ENCODE measurements around the gene MYH7B.

Gene MYH7B

DNA sequence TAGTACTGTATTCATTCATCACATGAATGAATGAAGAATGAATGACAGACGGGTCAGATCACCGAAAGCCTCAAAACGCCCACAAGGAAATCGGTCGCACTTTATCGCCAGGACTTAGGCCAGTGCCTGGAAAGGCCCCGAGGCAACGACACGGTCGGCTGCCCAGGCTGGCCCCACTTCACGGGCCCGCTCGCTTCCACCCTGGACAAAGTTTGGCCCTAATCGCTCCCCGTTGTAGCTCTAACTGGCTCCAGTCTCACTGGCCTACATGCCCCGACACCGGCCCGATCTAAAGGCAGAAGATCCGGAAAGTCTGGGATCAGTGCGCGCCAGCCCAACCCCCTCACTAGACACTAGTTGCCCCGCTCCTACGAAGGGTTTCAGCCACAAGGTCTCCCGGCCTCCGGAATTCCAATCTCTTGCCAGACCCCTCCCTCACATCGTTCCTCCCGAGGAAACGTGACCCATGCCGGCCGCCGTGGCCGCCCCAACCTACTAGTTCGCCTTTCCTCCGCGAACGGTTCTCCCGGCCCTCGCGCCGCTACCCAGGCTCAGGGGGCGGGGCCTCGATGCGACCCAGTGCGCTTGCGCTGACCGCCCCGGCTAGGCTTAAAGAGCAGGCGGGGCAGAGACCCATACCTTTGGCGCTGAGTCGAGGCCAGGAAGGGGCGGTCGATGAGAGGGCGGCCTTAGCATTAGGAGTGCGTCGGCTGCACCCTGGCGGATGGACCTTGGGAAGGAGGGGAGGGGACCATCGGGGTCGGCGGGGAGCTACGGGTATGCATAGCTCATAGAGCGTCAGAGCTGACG lies at the start of gene MYH7B, which contains the start of gene GSS:
Gene MYH7B, plus strand, starts transcription at position 638 of the 810 bp plus-strand sequence. CDS start 22,138 bp downstream, outside the sequence.
Gene GSS, minus strand, starts transcription at position 576 of the 810 bp plus-strand sequence. CDS start 3,954 bp downstream, outside the sequence.
- DNase-seq, result peak; percentile 92

DNA sequence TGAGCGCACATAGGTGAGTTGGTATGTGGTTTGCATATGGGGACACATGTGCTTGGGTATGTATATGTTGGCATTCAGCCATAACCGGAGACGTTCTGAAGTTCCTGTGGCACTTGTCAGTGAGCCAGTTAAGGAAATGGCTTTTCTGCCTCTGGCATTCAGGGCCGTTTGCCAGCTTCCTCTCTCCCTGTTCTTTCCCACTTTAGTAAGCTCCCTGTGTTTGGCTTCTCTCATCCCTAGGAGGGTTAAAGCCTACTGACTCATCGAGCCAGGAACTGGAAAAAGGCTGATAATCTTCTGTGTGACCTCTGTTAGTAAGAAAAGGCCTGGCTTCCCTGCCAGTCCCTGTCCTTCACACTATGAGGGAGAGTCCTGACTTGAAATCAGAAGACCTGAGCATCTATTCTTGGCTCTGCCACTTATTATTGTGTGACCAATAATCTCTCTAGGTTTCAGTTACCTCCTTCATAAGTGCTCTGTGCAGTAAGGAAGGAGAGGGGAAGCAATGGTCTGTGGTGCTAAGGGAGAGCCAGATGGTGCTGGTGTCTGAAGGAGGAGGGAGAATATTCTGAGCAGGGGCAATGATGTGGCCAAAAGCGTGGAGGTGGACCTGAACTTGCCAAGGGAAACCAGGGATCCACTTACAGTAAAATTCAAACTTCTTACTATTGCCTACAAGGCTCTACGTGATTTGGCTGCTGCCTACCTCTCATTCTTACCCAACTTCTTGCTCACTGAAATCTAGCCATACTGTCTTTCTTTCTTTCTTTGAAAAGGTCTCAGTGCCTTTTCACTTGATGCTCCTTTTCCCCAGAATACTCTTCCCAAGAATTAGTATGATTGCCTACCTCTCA lies 47.8 kb upstream of the MYH7B start:
- DNase-seq, result no peak

DNA sequence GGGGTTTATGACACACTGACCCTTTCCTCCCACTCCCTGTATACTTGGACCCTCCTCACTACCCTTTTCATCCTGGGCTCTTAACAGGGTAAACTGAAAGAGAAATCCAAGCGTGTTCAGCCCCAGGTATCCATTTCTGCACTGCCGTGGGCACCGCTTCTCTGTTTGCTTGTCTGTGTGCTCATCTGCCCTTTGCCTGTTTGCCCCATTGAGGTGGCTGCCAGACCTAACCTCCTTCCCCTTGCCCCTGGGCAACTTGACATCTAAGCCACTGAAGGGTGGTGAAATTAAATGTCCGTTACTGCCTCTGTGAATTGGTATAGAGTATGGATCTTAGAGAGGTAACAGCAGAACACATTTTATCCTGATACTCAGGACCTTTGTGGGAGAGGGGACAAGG lies 40.5 kb upstream of the MYH7B start:
- DNase-seq, result no peak

DNA sequence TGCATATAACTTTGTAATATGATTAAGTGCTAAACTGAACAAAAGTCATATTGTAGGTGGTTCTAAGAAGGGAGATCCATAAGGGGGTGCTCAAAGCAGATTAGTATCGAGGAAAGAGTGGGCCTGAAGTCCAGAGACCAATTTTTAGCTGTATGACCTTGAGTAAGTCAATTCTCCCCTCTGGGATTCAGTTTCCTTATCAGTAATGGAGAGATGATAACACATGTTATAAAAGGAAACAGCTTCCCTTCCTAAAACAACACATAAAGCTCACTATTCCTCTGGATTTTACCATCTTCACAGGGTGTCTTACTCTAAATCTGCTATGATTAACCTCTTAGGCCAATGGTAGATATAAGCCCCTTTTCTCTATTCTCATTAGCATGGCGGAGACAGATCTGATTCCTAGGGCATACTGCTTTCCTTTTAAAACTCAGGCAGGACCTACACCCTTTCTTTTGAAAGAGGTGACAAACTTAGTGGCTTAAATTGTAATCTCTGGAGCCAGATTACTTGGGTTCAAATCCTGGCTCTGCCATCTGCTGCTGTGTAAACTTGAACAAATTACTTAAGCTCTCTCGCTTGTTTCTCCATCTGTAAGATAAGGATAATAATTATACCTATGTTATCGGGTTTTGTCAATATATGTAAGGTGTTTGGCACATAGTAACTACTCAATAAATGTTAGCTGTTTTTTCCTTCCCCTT lies 39.8 kb upstream of the MYH7B start:
- no peak for DNase-seq

DNA sequence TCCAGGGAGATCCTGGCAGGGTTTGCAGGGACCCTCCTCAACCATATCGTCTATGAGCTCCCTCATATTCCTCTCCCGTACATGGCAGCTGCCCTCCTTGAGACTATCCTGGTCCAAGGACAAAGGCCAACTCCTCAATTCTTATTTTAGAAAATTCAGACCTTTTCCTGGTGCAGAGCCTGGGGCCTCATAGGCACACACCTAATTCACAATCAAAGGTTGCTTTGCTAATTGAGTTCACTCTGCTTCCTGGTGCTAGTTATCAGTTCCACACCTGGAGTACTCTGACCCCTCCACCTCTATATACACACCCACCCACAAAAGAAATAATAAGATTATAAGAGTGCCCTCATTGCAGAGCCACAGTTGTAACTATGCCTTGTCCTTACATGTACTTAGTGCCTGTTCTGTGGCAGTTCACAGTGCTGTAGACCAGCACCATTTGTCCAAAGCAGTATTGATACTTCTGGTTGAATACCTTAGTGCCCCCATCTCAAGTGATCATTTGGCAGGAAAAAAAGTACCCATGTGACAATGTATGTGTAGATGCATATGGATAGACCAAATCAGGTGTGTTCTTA lies 38.8 kb upstream of the MYH7B start:
- no peak for DNase-seq

DNA sequence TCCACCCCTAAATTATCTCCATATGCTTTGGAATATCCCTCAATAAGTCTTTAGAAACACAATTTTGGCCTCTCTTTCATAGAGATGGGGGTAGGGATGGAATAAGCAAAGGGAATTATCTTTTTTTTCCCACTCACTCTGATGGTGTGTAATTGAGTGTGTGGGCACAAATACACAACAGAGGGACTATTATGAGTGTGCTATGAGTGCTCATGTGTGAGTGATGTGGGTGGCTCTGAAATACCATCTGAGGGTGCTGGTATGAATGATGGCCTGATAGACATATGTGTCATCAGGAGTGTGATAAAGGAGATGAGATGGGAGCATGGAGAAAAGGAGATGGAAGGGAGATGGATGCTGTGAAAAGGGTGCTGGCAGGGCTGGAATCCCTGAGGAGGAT lies 35.6 kb upstream of the MYH7B start:
- no peak for DNase-seq

DNA sequence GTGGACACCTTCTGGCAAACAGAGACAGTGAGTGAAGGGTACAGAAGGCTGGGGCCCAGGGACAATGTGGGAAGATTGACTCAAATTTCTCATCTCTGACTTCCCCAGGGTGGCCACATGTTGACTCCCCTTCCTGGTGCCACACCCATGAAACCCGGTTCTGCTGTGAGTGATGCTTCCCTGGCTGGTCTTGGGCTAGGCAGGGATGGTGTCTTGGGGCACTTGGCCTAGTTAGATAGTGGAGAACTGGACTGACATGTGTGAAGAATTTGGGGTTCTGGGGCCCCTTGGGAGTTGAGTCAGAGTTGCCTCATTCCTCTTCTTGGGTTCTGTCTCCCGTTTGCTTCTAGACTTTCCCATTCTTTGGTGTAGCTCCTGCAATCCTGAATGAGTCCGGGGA lies 34.2 kb upstream of the MYH7B start:
- no peak for DNase-seq

DNA sequence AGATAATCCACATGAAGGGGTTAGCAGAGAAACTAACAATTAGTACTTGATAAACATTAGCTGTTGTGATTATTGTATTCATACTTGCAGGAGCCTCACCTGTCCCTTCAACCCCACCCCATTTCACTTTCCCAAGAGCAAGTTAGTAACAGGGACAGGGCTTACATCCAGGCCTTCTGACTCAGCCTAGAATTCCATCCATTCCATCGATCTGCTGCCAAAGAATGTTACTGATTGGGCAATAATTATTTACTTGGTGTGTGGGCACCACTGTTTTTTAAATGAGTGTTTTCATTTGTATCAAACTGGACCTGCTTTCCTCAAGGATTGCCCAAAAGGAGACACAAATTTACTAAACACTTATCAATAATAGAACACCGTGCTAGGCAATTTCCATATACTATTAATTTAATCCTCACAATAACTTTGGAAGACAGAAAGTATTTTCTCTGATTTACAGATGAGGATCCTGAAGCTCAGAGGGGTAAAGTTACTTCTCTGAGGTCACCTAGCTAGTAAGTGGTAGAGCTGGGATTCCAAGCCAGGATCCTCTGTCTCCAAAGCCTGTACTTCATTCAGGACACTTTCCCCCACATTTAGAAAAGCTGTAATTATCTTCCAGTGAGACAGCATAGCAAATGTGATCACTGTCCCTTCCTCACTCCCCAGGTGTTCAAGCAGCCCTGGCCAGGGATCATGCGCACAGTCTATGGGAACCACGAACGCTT lies 32.9 kb upstream of the MYH7B start:
- no peak for DNase-seq

DNA sequence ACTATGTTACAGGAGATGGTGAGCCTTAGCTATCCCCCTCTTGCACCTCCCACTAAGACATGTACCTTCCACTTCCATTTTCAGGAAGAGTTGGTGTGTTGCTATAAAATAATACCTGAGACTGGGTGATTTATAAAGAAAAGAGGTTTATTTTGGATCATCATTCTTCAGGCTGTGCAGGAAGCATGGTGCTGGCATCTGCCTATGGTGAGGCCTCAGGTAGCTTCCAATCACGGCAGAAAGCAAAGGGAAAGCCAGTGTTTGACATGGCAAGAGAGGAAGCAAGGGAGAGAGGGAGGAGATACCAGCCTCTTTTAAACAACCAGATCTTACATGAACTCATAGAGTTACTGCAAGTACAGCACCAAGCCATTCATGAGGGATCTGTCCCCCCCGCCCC lies 32.3 kb upstream of the MYH7B start:
- no peak for DNase-seq

DNA sequence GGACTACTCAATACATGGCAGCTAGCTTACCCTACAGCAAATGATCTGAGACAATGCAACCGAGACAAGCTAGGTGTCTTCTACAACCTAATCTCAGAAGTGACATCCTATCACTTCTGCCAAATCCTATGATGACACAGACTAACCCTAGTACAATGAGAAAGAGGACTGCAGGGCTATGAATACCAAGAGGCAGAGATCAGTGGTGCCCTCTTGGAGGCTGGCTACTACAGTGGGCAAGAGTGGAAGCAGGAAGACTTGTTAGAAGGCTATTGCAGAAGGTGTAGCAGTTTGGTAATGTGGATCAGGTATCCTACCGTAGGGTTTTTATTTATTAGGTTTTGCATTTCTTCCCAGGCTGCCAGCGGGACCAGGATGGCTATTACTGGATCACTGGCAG lies 30.3 kb upstream of the MYH7B start:
- no peak for DNase-seq

DNA sequence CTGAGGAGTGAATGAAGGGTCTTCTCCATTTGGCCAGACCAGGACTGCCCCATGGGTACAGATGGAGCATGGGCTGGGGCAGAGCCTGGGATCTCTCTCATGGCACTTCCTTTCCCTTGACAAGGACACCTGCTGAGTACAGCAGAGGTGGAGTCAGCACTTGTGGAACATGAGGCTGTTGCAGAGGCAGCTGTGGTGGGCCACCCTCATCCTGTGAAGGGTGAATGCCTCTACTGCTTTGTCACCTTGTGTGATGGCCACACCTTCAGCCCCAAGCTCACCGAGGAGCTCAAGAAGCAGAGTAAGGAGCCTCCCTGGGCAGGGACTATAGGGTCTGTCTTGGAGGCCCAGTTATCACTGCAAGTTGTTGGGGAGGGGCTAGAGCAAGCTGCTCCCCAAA lies 29.7 kb upstream of the MYH7B start:
- no peak for DNase-seq

DNA sequence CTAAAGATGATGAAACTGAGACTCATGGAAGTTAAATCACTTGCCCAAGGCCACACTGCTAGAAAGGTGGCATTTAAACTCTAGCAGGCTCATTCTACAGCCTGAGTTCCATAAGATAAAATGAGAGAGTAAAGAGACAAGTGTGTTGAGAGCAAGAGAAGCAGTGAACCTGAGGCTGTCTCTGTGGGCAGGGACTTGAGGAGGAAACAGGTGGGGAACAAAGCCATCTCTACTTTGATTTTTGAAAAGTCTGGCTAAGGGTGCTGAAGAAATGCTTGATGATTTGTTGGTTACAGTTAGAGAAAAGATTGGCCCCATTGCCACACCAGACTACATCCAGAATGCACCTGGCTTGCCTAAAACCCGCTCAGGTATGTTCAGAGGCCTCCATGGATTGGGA lies 29.1 kb upstream of the MYH7B start:
- DNase-seq, result no peak

DNA sequence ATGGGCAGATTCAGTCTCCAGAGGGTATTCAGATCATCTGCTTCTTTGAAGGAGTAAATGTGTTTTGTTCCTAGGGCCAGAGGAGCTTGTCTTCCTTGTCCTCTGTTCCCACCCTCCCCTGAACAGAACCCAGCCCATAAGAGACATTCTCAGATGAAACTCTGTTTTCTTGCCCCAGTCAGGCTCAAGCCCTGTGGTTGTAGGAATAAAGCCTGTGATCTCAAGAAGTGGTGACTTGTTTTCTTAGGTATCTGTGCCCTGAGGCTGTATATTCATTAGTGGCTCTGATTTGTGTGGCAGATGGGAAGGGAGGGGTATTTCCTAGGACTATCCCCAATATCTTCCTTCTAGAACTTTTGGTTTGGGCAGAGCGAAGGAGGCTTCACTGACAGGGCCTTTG lies 27.9 kb upstream of the MYH7B start:
- DNase-seq, result no peak

DNA sequence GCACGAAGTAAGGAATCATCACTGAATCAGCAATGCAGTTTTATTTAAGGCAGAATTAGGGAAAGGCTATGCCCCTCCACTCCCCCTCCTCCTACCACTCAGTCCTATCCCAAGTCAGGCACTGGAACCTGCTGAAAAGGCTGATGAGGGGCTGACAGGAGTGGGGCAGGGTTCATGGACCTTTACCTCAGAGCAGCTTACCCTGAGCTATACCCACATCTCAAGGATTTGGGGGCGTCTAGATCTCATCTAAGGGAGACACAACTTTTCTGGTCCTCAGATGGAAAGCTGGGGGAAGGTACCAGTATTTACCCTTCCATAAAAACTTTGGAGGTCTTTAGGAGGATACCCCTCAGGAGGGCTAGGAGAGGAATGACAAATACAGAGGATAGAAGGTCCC lies 27.3 kb upstream of the MYH7B start:
- no peak for DNase-seq

DNA sequence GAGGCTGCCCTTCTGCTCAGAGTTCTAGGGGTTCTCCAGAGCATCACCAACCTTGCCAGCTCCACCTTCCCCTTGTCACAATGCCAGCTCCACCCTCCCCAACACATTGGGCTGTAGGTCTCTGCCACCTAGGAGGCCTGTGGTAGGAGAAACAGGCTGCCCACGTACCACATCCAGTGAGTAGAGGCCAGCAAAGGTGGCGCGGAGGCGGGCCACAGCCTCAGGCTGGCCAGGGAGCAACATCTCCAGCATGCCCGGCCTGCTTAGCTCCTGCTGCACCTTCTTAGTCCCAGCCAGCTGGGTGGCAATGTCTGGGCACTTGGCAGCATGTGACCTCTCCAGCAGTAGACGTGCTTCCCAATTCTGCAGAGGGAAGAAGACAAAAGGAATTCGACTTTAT lies 23.9 kb upstream of the MYH7B start:
- DNase-seq, result no peak

DNA sequence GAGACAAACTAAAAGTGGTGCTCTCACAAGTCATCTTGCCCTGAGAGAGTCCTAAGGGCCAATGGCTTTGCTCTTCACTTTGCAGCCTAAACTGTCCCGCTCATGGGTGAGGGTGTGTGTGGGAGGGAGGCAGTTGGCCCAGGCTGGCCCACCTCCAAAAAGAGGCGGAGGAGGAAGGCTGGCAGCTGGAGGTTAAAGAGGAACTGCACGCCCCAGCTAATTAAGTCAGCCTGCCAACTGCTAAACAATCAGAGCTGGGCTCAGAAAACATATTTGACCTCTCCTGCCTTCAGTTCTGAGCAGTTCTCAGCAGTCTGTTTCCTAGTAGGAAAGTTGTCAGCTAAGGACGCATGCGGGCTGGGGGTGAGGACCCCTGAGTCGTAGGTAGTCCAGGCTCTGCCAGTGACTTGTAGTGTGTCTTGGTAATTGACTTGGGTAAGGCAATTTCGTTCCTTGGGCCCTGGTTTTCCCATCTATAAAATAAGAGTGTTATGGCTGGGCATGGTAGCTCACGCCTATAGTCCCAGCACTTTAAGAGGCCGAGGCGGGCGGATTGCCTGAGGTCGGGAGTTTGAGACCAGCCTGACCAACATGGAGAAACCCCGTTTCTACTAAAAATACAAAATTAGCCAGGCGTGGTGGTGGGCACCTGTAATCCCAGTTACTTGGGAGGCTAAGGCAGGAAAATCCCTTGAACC lies 17.1 kb upstream of the MYH7B start:
- DNase-seq, result no peak

DNA sequence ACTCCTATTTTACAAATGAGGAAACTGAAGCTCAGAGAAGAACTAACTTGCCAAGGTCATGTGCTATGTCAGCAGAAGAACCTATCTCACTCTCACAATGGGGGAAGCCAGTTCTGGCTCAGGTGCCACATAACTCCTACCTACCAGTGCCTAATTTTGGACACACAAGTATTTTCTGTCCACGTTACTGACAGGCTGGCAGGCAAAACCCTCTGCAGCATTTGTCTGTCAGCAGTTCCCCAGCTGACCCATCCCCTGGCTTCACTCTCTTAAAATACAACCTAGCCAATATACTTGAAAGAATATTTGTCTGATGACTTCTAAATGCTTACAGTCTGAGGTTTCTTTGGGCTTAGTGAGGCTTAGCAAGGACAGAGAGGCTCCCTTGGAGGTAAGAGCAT lies 15.6 kb upstream of the MYH7B start:
- no peak for DNase-seq

DNA sequence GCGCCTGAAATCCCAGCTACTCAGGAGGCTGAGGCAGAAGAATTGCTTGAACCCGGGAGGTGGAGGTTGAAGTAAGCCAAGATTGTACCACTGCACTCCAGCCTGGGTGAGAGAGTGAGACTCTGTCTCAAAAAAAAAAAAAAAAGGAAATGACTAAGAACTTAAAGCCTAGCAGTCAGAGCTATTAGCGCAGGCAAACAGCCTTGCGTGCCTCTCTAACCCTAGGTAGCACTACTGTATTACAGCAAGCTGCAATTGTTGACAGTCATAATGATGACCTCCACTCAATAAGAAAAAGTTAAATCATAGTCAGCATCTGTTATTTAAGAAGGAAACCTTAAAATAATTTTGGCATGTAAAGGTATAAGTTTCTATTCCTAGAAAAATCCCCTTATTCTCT lies 14.4 kb upstream of the MYH7B start:
- no peak for DNase-seq

DNA sequence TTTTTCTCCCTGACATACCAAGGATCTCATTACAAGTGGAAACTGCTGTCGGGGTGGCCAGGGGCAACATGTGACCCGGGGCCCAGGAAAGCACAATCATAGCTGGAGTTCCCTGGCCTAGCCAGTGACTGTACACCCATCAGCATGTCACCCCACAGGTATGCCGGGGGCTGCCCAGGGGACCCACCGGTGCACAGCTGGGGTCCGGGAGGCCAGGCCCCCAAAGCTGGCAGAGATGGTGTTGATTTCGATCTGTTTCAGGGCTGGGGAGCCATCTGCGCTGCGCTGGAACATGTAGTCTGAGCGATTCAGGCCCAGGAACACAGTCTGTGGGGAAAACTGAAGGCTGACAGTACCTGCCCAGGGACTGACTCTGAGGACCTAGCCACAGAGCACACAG lies 13.4 kb upstream of the MYH7B start:
- no peak for DNase-seq

DNA sequence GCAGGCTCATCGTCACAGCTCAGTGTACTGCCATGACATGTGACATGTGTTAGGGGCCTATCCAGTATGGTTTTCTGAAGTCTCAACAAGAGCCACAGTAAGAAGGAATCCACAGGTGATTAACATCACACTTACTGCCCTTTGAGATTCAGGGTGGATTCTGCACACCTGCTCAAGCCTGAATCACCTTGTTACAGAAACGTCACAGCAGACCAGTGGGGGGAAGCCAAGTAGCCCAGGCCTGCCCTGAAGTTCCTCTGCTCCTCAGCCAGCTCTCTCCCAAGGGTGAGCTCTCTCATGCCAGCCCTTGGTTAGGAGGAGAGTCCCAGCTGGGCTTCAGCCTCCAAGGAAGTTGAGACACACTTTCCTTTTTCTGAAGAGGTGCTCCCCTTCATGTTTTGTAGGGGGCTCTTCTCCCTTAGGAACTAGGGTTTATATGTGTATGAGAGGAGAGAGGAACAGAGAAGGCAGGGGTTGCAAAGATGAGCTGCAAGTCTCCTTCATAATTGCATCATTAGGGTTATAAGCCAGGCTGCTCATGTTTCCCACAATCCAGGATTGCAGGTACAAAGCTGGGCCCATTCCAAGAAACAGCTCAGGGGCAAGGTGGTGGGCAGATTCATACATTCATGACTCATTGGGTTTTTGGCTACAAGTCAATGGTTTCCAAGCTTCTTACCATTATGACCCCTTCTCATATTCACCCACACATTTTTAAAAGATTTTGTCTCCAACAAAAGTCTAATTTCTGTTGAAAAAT lies 11.7 kb upstream of the MYH7B start:
- DNase-seq, result no peak

All from NCI-H526 treated with DMSO at 0.1 percent for 48 hours (cell line).